SU-DHL-6 (cell line): ENCODE results near the gene GPR137.

ENCODE experiments used
- EZH2phosphoT487 ChIP-seq: fragments of 200-600 bp; sonication (generic), shearing (Covaris generic); conservative IDR thresholded peaks from 2 replicates; pipeline ENCODE4 v1.6.1; 2018; ENCODE audit warnings: mild to moderate bottlenecking, antibody characterized with exemption, low read length, moderate library complexity, mixed read lengths
- TF ChIP-seq, protein P1 (sequence below): fragments of 200-600 bp; sonication (generic); IDR thresholded peaks from one replicate; pipeline ENCODE4 v1.5.1; 2017; ENCODE audit warnings: antibody characterized with exemption, mild to moderate bottlenecking, low read length, moderate library complexity; ENCODE audit not compliant: insufficient read depth, poor library complexity, severe bottlenecking

DNA sequence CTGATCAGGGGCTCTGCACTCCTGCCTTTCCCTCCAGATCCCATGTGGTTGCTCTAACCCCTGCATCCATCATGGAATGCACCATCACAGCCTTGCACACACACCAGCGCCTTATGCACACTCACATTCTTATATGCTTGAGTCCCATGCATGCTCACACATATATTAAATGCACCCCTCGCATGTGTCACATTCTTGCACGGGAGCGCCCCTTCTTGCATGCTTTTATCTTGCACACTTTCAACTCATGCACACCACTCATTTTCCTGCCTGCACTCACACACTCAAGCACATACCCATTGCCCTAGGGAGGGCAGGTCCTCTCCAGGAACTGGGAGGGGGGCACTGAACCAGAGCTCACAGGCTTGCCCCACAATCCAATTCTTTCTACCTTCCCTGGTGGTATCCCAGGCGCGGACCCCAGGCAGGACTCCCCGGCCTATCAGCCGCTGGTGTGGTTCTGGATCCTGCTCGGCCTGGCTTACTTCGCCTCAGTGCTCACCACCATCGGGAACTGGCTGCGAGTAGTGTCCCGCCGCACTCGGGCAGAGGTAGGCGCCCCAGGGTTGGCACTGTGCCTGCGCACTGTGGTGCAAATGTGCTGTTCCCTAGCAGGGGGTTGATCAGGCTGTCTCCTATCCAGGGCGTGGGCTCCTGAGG is 12.2 kb downstream of the GPR137 start:
- TF ChIP-seq, protein P1, sequence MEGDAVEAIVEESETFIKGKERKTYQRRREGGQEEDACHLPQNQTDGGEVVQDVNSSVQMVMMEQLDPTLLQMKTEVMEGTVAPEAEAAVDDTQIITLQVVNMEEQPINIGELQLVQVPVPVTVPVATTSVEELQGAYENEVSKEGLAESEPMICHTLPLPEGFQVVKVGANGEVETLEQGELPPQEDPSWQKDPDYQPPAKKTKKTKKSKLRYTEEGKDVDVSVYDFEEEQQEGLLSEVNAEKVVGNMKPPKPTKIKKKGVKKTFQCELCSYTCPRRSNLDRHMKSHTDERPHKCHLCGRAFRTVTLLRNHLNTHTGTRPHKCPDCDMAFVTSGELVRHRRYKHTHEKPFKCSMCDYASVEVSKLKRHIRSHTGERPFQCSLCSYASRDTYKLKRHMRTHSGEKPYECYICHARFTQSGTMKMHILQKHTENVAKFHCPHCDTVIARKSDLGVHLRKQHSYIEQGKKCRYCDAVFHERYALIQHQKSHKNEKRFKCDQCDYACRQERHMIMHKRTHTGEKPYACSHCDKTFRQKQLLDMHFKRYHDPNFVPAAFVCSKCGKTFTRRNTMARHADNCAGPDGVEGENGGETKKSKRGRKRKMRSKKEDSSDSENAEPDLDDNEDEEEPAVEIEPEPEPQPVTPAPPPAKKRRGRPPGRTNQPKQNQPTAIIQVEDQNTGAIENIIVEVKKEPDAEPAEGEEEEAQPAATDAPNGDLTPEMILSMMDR = no peak
- TF ChIP-seq EZH2phosphoT487 = no peak
